Measurements from ENCODE around the gene ATP1A2. TPM values are rescaled to one million over a fixed set of nuclear protein-coding genes. Genes with fewer than 3 reads are reported as not detected.
"Not testable (repeated sequence)": the region's sequence is repeated elsewhere in the genome, so short reads cannot be mapped to it uniquely, and the experiment has no call there.

ATP1A2 gene
- total RNA-seq, 1 donor from 2014 or later: 8.2 TPM

- Mint-ChIP-seq H3K27me3 (ENCODE audit: unreplicated experiment) (peaks cover 26% of the 10 kb centered on the region), H3K4me1 (ENCODE audit: unreplicated experiment) (peaks cover 25% of the 10 kb centered on the region), H3K27ac (ENCODE audit: unreplicated experiment) (no peak overlapping the region), H3K36me3 (ENCODE audit: unreplicated experiment) (no peaks in the 10 kb centered on the region), H3K4me3 (ENCODE audit: unreplicated experiment) (no peak overlapping the region), H3K9me3 (ENCODE audit: unreplicated experiment) (no peaks in the 10 kb centered on the region)
- DNase-seq (ENCODE audit: extremely low spot score, unreplicated experiment): no peak
- no peak for TF ChIP-seq CTCF (IDR thresholded peaks at IDR 0.05)
These were observed 5.8 kb downstream of the ATP1A2 start for GRCh38 chr1:160121388-160121787.

- H3K36me3 Mint-ChIP-seq (ENCODE audit: unreplicated experiment): no peaks in the 10 kb centered on the region
- TF ChIP-seq CTCF (IDR thresholded peaks at IDR 0.05): no peak
- H3K4me1 Mint-ChIP-seq (ENCODE audit: unreplicated experiment): peaks cover 19% of the 10 kb centered on the region
- H3K27ac Mint-ChIP-seq (ENCODE audit: unreplicated experiment): no peak overlapping the region
- H3K27me3 Mint-ChIP-seq (ENCODE audit: unreplicated experiment): peaks cover 11% of the 10 kb centered on the region
- DNase-seq (ENCODE audit: extremely low spot score, unreplicated experiment): no peak
- no peak overlapping the region for H3K4me3 Mint-ChIP-seq (ENCODE audit: unreplicated experiment)
- no peaks in the 10 kb centered on the region for H3K9me3 Mint-ChIP-seq (ENCODE audit: unreplicated experiment)
These were observed 7.5 kb downstream of the ATP1A2 start for GRCh38 chr1:160122978-160123495.

- peaks cover 15% of the 10 kb centered on the region for H3K4me1 Mint-ChIP-seq (ENCODE audit: unreplicated experiment)
- H3K27ac Mint-ChIP-seq (ENCODE audit: unreplicated experiment): no peak overlapping the region
- peaks cover 4% of the 10 kb centered on the region for H3K27me3 Mint-ChIP-seq (ENCODE audit: unreplicated experiment)
- H3K36me3 Mint-ChIP-seq (ENCODE audit: unreplicated experiment): no peaks in the 10 kb centered on the region
- TF ChIP-seq CTCF (IDR thresholded peaks at IDR 0.05): no peak
- H3K9me3 Mint-ChIP-seq (ENCODE audit: unreplicated experiment): no peaks in the 10 kb centered on the region
- DNase-seq (ENCODE audit: extremely low spot score, unreplicated experiment): no peak
- H3K4me3 Mint-ChIP-seq (ENCODE audit: unreplicated experiment): no peak overlapping the region
These were observed 8.2 kb downstream of the ATP1A2 start for GRCh38 chr1:160123726-160124125.

GRCh38 chr1:160124705-160125478 is 9.3 kb downstream of the ATP1A2 start:
- peaks cover 7% of the 10 kb centered on the region for H3K27me3 Mint-ChIP-seq (ENCODE audit: unreplicated experiment)
- no peak overlapping the region for H3K4me3 Mint-ChIP-seq (ENCODE audit: unreplicated experiment)
- H3K36me3 Mint-ChIP-seq (ENCODE audit: unreplicated experiment): no peaks in the 10 kb centered on the region
- H3K9me3 Mint-ChIP-seq (ENCODE audit: unreplicated experiment): no peaks in the 10 kb centered on the region
- peak; percentile 2 for TF ChIP-seq CTCF (IDR thresholded peaks at IDR 0.05)
- H3K4me1 Mint-ChIP-seq (ENCODE audit: unreplicated experiment): peaks cover 15% of the 10 kb centered on the region
- DNase-seq (ENCODE audit: extremely low spot score, unreplicated experiment): no peak
- no peak overlapping the region for H3K27ac Mint-ChIP-seq (ENCODE audit: unreplicated experiment)

- Mint-ChIP-seq H3K27me3 (ENCODE audit: unreplicated experiment) (peaks cover 4% of the 10 kb centered on the region), H3K27ac (ENCODE audit: unreplicated experiment) (no peak overlapping the region)
- no peak for TF ChIP-seq CTCF (IDR thresholded peaks at IDR 0.05)
These were observed 10.2 kb downstream of the ATP1A2 start for GRCh38 chr1:160125746-160126145.

GRCh38 chr1:160126342-160126741 is 10.8 kb downstream of the ATP1A2 start:
- H3K4me1 Mint-ChIP-seq (ENCODE audit: unreplicated experiment): peaks cover 15% of the 10 kb centered on the region
- H3K4me3 Mint-ChIP-seq (ENCODE audit: unreplicated experiment); H3K27me3 Mint-ChIP-seq (ENCODE audit: unreplicated experiment); H3K27ac Mint-ChIP-seq (ENCODE audit: unreplicated experiment); DNase-seq (ENCODE audit: extremely low spot score, unreplicated experiment); H3K9me3 Mint-ChIP-seq (ENCODE audit: unreplicated experiment); H3K36me3 Mint-ChIP-seq (ENCODE audit: unreplicated experiment): not testable (repeated sequence)

More at GRCh38 chr1:160125746-160126145, 10.2 kb downstream of the ATP1A2 start:
- Mint-ChIP-seq H3K4me1 (ENCODE audit: unreplicated experiment) (peaks cover 15% of the 10 kb centered on the region), H3K4me3 (ENCODE audit: unreplicated experiment) (no peak overlapping the region), H3K36me3 (ENCODE audit: unreplicated experiment) (no peaks in the 10 kb centered on the region), H3K9me3 (ENCODE audit: unreplicated experiment) (no peaks in the 10 kb centered on the region)
- DNase-seq (ENCODE audit: extremely low spot score, unreplicated experiment): no peak
